ENCODE data around the gene FGF1.

The FGF1 gene

DNA sequence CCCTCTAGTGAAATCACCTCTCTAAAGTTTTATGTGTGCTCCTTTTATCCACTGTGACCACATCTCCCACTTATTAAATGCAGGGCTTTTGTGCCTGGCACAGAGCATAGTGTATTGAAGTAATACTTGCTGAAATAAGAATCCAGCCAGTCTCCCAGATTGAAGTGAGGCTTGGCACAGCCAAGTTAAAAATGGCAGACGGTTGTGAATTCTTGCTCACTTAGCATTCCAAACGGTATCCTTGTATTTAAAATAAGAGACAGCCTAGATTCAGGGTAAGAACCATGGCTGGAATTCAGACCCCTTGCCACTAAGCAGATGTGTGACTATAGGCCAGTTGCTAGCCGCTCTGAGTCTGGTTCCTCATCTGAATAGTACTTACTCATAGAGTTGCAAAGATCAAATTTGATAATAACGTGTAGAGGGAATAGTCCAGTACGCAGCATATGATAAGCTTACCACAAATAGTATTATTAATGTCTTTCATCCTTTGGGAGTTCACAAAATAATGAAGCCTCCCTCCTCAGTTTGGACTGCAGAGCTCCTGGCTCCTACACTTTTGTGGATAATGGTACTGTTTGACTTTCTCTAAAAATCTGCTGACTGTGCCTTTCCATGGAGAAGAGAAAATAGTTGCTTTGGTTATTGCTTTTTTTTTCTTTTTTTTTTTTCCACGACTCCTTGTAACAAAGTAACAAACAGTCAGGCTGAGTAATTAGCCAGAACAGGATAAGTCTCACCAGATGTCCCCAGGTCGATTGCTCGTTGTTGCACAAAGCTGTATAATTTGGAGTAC, 51.5 kb downstream of the FGF1 start:
- H3K36me3 Mint-ChIP-seq: no peaks in the 10 kb centered on the region
- DNase-seq (no peak), ATAC-seq (replicated peaks) (no peak)
- no peak overlapping the region for H3K4me3 Mint-ChIP-seq
- no peaks in the 10 kb centered on the region for H3K4me1 Mint-ChIP-seq
- no peak overlapping the region for H3K27ac Mint-ChIP-seq
- H3K9me3 Mint-ChIP-seq: no peaks in the 10 kb centered on the region
- peaks cover 16 to 17% of the 10 kb centered on the region in 2 donors for H3K27me3 Mint-ChIP-seq

DNA sequence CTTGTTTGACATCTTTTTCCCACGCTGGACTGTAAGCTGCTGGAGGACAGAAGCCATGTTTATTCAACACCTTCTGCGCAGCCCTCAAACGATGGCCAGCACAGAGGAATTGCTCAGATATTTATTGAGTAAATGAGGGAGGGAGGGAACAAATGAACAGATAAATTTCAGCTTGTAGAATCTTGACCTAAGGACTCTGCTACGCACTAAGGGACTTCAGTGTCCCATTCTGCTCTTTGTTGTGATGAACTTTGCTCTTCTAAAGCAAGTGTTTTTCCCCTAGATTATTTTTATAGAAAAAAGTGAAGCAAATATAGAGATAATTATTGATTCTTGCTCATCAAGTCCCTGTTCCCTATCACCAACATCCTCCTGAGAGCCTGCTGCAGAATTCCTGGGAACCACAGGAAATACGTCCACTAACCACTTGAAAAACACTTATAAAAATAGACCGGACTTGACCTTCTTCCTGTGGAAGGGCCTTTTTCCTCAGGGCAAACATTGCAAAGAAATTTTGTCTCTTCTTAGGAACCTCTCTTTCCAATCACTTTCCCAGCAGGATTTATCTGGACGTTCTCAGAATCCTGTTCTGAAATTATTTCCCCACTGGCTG, 54.9 kb downstream of the FGF1 start:
- H3K4me1 Mint-ChIP-seq: no peaks in the 10 kb centered on the region
- H3K27me3 Mint-ChIP-seq: peaks cover 4 to 14% of the 10 kb centered on the region in 2 donors
- H3K27ac Mint-ChIP-seq: no peak overlapping the region
- ATAC-seq (replicated peaks) (no peak), DNase-seq (no peak)
- H3K4me3 Mint-ChIP-seq: no peak overlapping the region
- H3K36me3 Mint-ChIP-seq: no peaks in the 10 kb centered on the region
- H3K9me3 Mint-ChIP-seq: no peaks in the 10 kb centered on the region

DNA sequence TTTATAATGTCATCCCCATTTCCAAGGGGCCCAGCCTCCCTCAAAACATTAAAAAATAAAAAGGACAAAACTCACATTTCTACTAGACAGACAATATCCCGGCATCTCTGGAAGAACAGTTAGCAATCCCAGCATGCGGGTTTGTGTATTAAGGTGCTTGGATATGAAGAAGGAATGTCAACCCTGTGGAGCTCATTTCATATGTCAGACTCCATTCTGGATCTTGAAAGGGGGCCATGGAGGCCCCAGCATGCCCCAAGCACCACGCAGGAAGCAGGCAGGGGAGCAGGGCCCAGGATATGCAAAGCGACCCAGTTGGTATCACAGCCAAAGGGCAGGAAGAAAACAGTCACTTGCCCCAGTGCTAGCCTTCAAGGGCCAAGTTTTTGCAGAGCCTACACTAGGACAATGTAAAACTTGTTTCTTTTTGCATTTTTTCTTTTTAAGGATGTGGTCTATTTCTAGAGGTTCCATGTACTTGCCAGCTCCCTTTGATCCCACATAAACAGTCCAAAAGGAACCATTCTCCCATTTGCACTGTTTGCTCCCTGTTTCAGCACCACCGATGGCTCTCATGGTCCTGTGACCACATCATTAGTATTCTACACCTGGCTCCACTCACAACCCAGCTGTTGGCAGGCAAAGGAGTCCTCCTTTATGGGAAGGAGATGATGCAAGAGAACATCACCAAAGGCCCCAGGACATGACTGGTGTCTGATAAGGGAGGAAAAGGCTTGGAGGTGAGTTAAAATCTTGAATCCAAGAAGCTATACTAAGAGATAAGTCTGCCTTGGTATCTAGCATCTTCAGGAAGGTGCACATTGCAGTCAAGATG, 58.3 kb downstream of the FGF1 start:
- no peak overlapping the region for H3K4me3 Mint-ChIP-seq
- no peak for DNase-seq
- H3K27ac Mint-ChIP-seq: no peak overlapping the region
- no peak for ATAC-seq (replicated peaks)
- no peaks in the 10 kb centered on the region for H3K36me3 Mint-ChIP-seq
- peaks cover 4 to 14% of the 10 kb centered on the region in 2 donors for H3K27me3 Mint-ChIP-seq
- H3K4me1 Mint-ChIP-seq: no peaks in the 10 kb centered on the region
- no peaks in the 10 kb centered on the region for H3K9me3 Mint-ChIP-seq

DNA sequence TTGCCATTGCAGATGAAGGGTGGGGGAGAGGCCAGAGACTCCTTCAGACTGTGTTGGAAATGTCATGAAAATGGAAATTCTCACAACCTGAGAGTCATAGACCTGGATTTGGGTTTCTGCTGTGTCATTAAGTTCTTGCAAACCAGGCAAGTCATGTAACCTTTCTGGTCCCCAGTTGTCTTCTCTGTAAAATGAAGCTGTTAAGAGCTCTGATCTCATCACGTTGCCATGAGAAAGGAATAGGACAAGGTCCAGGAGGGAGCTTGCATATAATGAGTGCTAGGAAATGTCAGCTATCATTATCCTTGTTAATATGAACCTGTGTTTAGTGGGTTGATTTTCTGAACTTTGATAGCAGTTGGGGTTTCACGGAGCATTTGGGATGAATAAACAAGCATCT, 59.1 kb downstream of the FGF1 start:
- H3K27me3 Mint-ChIP-seq: peaks cover 5 to 16% of the 10 kb centered on the region in 2 donors

DNA sequence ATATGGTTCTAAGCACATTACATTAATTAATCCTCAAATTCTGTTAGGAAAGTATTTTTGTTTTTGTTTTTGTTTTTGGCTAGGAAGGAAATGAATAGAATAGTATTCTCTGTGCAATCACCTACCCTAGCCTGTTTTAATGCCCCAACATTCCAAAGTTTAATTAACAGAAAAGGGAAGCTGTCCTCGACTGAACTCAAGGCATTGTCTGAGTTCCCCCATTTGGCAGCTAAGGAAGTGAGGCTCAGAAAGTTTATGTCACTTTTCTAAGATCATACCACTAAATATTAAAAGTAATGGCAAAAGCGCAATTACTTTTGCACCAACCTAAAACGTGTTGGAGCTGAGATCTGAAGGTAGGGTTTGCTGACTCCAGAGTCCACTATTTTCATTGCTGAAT, 59.8 kb downstream of the FGF1 start:
- Mint-ChIP-seq H3K27me3 (peaks cover 9 to 22% of the 10 kb centered on the region in 2 donors), H3K36me3 (no peaks in the 10 kb centered on the region), H3K9me3 (no peaks in the 10 kb centered on the region), H3K27ac (no peak overlapping the region), H3K4me3 (no peak overlapping the region), H3K4me1 (no peaks in the 10 kb centered on the region)
- ATAC-seq (replicated peaks): no peak
- DNase-seq: no peak

More for the DNA sequence above, 59.1 kb downstream of the FGF1 start:
- Mint-ChIP-seq H3K9me3 (no peaks in the 10 kb centered on the region), H3K4me1 (no peaks in the 10 kb centered on the region), H3K36me3 (no peaks in the 10 kb centered on the region), H3K27ac (no peak overlapping the region), H3K4me3 (no peak overlapping the region)
- DNase-seq (no peak), ATAC-seq (replicated peaks) (no peak)

DNA sequence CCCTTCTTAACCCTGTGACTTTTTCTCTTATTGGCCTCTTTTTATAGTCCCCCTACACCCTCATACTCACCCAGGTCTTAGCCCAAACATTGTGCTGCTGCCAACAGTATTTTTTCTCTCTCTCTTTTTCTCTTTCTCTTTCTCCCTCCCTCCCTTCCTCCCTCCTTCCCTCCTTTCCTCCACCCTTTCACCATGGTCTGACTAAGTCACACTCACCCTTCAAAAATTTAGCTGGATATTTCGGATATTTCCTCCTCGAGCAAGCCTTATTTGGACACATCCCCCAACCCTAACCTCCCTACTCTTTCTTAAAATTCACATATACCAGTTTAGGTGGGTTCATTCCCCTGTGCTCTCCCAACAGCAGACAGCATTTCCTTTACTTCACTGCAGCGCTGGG, 64.7 kb downstream of the FGF1 start:
- ATAC-seq (replicated peaks): no peak
- no peaks in the 10 kb centered on the region for H3K9me3 Mint-ChIP-seq
- H3K36me3 Mint-ChIP-seq: no peaks in the 10 kb centered on the region
- no peaks in the 10 kb centered on the region for H3K4me1 Mint-ChIP-seq
- no peak overlapping the region for H3K4me3 Mint-ChIP-seq
- peaks cover 8 to 9% of the 10 kb centered on the region in 2 donors for H3K27me3 Mint-ChIP-seq
- no peak overlapping the region for H3K27ac Mint-ChIP-seq
- DNase-seq: no peak

DNA sequence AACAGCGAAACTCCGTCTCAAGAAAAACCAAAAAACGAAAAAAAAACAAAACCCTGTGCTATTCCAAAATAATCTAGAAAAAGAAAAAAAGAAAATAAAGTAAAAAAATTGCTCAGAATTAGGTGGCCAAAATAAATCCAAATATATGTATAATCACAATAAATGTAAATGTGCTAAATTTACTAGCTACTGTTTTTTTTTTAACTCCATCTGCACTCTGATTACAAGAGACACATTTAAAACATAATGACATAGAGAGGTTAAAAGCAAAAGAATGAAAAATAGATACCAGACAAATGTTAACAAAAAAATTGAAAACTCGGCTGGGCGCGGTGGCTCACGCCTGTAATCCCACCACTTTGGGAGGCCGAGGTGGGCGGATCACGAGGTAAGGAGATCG, 66.1 kb downstream of the FGF1 start:
- DNase-seq: no peak
- ATAC-seq (replicated peaks): no peak

DNA sequence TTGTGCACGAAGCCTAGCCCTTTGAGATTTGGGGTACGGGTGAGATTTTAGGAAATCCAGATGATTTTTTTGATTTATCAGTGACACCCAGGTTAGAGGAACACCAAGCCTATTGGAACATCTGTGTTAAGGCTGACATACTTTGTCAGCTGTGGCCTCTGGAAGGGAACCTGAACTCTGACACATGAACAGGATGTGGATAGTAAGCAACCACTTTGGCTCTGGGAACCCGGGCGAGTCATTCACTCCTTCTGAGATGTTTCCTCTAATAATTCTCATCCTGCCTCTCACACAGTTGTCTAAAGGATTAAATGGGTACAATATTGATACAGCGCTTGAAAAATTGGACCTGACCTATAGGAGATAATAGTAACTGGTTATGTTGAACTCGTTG, 67.8 kb downstream of the FGF1 start:
- H3K27ac Mint-ChIP-seq: no peak overlapping the region
- H3K4me1 Mint-ChIP-seq: no peaks in the 10 kb centered on the region
- ATAC-seq (replicated peaks) (no peak), DNase-seq (no peak)
- peaks cover 9 to 16% of the 10 kb centered on the region in 2 donors for H3K27me3 Mint-ChIP-seq
- no peaks in the 10 kb centered on the region for H3K36me3 Mint-ChIP-seq
- no peaks in the 10 kb centered on the region for H3K9me3 Mint-ChIP-seq
- no peak overlapping the region for H3K4me3 Mint-ChIP-seq

More for the DNA sequence above, 66.1 kb downstream of the FGF1 start:
- Mint-ChIP-seq H3K4me3 (no peak overlapping the region), H3K27ac (no peak overlapping the region), H3K9me3 (no peaks in the 10 kb centered on the region), H3K27me3 (peaks cover 5 to 8% of the 10 kb centered on the region in 2 donors), H3K36me3 (no peaks in the 10 kb centered on the region), H3K4me1 (no peaks in the 10 kb centered on the region)

DNA sequence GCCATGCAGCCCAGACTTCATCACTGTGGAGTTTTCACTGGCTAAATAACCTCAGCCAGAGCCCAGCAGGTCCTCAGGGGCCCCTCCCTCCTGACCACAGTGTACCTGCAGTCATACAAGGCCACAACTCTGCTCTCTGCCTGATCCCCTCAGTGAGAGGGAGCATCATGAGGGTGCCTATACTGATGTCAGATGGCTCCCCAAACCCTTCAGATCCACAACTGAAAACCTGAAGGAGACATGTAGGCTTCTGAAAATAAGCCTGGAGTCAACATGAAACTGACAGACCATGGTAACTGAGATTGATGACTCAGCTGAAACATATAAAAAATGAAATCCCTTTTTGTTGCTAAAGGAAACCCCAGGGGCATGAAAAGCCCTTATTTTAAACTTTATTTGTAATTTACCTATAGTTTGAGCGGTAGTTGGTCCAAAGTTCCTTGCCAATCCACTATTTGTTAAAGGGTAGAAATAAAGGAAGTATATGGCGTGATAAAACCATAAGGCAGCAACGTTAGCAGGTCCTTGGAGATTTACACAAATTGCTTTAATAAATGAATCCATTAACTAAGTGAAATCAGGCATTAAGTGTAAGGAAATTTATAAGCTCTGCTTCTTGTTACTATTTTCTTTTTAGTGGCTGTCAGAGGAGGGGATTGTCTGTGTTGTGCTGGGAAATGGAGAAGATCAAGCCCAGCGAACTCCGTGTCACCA, 68.3 kb downstream of the FGF1 start:
- peaks cover 15 to 21% of the 10 kb centered on the region in 2 donors for H3K27me3 Mint-ChIP-seq
- H3K27ac Mint-ChIP-seq: no peak overlapping the region
- no peaks in the 10 kb centered on the region for H3K9me3 Mint-ChIP-seq
- no peak overlapping the region for H3K4me3 Mint-ChIP-seq
- peak in 1 of 2 donors; percentile 22 for ATAC-seq (replicated peaks)
- H3K4me1 Mint-ChIP-seq: no peaks in the 10 kb centered on the region
- no peaks in the 10 kb centered on the region for H3K36me3 Mint-ChIP-seq
- DNase-seq: no peak

DNA sequence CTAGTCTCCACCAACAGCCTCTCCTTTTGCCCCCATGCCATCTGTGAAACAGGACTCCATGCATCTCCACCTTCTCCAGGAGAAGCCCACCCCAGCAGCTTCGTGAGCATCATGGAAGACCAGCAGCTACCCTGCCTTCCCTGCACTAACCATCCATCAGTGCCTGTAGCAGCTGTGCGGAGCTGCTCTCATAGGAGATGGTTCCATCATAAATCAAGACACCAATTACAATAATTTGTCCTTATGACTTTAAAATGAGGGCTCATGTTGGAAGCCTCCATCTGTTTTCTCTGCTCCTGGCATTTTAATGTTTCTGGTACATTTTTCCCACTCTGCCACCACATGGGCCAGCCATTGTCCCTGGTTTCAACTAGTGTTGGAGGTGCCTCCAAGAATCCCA, 69.9 kb downstream of the FGF1 start:
- Mint-ChIP-seq H3K4me3 (no peak overlapping the region), H3K9me3 (no peaks in the 10 kb centered on the region), H3K4me1 (peaks cover under 1 to 2% of the 10 kb centered on the region in 2 donors), H3K27ac (no peak overlapping the region), H3K27me3 (peaks cover 20 to 22% of the 10 kb centered on the region in 2 donors), H3K36me3 (no peaks in the 10 kb centered on the region)
- ATAC-seq (replicated peaks) (no peak), DNase-seq (no peak)

DNA sequence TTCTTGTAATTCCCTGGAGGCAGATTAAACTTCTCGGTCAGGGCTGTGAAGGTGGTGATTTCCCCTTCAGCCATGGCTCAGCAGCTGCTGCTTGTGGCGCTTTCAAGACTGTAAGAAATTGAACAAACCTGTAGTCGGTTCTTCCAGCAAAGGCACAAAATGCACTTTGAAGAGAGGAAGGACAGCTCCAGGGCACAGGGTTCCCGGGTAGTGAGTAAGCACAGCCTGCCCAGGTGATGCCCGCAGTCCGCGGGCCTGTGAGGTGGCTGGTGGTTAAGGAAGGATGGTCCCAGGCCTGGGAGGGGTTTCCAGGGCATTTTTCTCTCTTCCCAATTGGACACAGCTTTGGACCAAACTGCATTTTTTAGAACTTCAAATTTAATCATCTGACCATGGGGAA, 71.8 kb downstream of the FGF1 start:
- no peaks in the 10 kb centered on the region for H3K9me3 Mint-ChIP-seq
- no peak for ATAC-seq (replicated peaks)

DNA sequence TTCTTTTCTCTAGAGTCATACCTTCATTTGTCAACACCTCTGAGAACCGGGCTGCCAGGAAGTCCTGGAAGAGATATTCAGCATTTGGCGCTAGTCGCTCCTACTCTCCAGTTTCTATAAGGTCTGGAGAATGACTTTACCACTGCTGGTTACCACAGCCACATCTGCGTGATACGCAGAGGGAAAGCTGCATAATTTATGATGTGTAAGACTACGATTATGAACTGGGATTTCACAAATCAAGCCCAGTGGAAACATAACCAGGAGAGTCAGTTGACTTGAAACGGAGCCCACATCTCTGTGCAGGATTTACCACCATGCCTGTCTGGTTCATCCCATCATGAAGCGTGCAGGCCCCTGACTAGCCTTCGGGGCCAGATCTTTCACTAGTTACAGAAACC, 72.6 kb downstream of the FGF1 start:
- no peak for DNase-seq
- Mint-ChIP-seq H3K27me3 (peaks cover 24 to 31% of the 10 kb centered on the region in 2 donors), H3K4me1 (peaks cover 2 to 5% of the 10 kb centered on the region in 2 donors), H3K9me3 (no peaks in the 10 kb centered on the region), H3K36me3 (no peaks in the 10 kb centered on the region), H3K4me3 (no peak overlapping the region), H3K27ac (no peak overlapping the region)
- ATAC-seq (replicated peaks): no peak

More for the DNA sequence above, 71.8 kb downstream of the FGF1 start:
- no peak overlapping the region for H3K27ac Mint-ChIP-seq
- H3K27me3 Mint-ChIP-seq: peaks cover 24 to 27% of the 10 kb centered on the region in 2 donors
- peaks cover 2 to 5% of the 10 kb centered on the region in 2 donors for H3K4me1 Mint-ChIP-seq
- no peaks in the 10 kb centered on the region for H3K36me3 Mint-ChIP-seq
- DNase-seq: no peak
- H3K4me3 Mint-ChIP-seq: no peak overlapping the region

DNA sequence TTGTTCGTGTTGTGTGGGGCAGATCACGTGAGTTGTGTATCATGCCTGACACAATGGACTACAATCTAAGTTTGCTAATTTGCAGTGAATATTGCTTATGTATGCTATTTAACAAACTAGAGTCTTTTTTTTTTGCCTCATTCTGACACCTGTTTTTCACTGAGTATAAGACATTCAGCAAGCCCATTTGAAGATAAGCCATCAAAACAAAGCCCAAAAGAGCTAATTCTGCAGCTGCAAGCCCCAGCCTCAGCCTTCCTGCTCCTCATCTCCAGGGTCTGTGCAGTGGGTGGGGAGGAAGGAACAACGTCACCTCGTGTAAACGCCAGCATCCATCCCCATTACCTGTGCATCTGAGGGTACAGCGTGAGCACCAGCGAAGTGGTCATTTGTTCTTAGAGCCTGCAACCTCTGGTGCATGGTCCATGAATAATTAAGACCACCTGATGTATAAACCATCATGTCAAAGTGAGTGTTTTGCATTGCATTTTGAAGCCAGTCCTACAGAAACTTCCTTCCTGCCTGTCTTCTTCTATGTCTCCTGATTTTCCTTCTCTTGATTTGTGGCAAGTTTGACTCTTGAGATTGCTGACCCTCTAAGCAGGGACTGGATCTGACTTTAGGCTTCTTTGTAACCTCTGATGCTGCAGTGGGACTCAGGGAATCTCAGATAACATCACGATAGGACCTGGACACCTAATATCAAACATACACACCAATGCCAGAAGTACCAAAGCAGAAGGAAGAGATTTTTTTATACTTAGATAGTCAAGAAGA, 73.2 kb downstream of the FGF1 start:
- no peak for DNase-seq
- H3K4me3 Mint-ChIP-seq: no peak overlapping the region
- no peaks in the 10 kb centered on the region for H3K36me3 Mint-ChIP-seq
- H3K27me3 Mint-ChIP-seq: peaks cover 24 to 31% of the 10 kb centered on the region in 2 donors
- no peak for ATAC-seq (replicated peaks)
- H3K4me1 Mint-ChIP-seq: peaks cover 2 to 5% of the 10 kb centered on the region in 2 donors
- H3K27ac Mint-ChIP-seq: no peak overlapping the region
- no peaks in the 10 kb centered on the region for H3K9me3 Mint-ChIP-seq
